MM.1S (cell line): Measurements from ENCODE around the gene GCN1.

ENCODE experiments used
- DNase-seq: peaks from one replicate; pipeline ENCODE4 v3.0.0-alpha.2; 2015
- H2AFZ ChIP-seq: fragments of 300-600 bp; sonication (generic); 2 replicates; pipeline ENCODE4 v1.6.0; 2016; ENCODE audit warnings: antibody characterized with exemption, low read length
- H3F3A ChIP-seq: fragments of 300-600 bp; sonication (generic); 2 replicates; pipeline ENCODE4 v1.6.1; 2016; ENCODE audit warnings: mild to moderate bottlenecking, antibody characterized with exemption, low read length, moderate library complexity, mixed read lengths; ENCODE audit not compliant: insufficient read depth
- H3K27ac ChIP-seq: fragments of 300-600 bp; sonication (generic); 2 replicates; pipeline ENCODE4 v1.5.1; 2016; ENCODE audit warnings: mild to moderate bottlenecking, low read length
- H3K27me3 ChIP-seq: fragments of 300-600 bp; sonication (generic); replicated peaks from 2 replicates; pipeline ENCODE4 v1.6.0; 2016; ENCODE audit warnings: low read length; ENCODE audit not compliant: insufficient read depth
- H3K36me3 ChIP-seq: fragments of 300-600 bp; sonication (generic); replicated peaks from 2 replicates; pipeline ENCODE4 v1.6.1; 2016; ENCODE audit warnings: mild to moderate bottlenecking, low read length, mixed read lengths; ENCODE audit not compliant: insufficient read depth
- H3K4me1 ChIP-seq: fragments of 300-600 bp; sonication (generic); 2 replicates; pipeline ENCODE4 v1.6.1; 2016; ENCODE audit warnings: low read length, mixed read lengths
- H3K4me2 ChIP-seq: fragments of 300-600 bp; sonication (generic); 2 replicates; pipeline ENCODE4 v1.6.0; 2016; ENCODE audit warnings: low read depth, low read length
- H3K4me3 ChIP-seq: fragments of 300-600 bp; sonication (generic); 2 replicates; pipeline ENCODE4 v1.5.1; 2016; ENCODE audit warnings: low read length, mixed read lengths
- H3K79me2 ChIP-seq: fragments of 300-600 bp; sonication (generic); 2 replicates; pipeline ENCODE4 v1.6.1; 2016; ENCODE audit warnings: mixed run types, low read length, mixed read lengths
- H3K9ac ChIP-seq: fragments of 300-600 bp; sonication (generic); 2 replicates; pipeline ENCODE4 v1.6.1; 2016; ENCODE audit warnings: low read length, mixed read lengths
- H3K9me2 ChIP-seq: fragments of 300-600 bp; sonication (generic); replicated peaks from 2 replicates; pipeline ENCODE4 v1.6.1; 2016; ENCODE audit warnings: mild to moderate bottlenecking, low read length, mixed read lengths; ENCODE audit not compliant: insufficient read depth
- H3K9me3 ChIP-seq: fragments of 300-600 bp; sonication (generic); replicated peaks from 2 replicates; pipeline ENCODE4 v1.6.1; 2016; ENCODE audit warnings: mild to moderate bottlenecking, low read length, mixed read lengths; ENCODE audit not compliant: insufficient read depth
- H4K20me1 ChIP-seq: fragments of 300-600 bp; sonication (generic); 2 replicates; pipeline ENCODE4 v1.6.1; 2016; ENCODE audit warnings: mild to moderate bottlenecking, low read length, moderate library complexity, mixed read lengths; ENCODE audit not compliant: insufficient read depth
- EZH2 ChIP-seq: fragments of 300-600 bp; sonication (generic); optimal IDR thresholded peaks from 2 replicates; pipeline ENCODE3; 2017; ENCODE audit warnings: low read depth, mild to moderate bottlenecking, antibody characterized with exemption, low read length, mixed read lengths
- EZH2phosphoT487 ChIP-seq: fragments of 300-600 bp; sonication (generic); IDR thresholded peaks from 2 replicates; pipeline ENCODE4 v1.6.1; 2018; ENCODE audit warnings: antibody characterized with exemption, low read length
- TF ChIP-seq, protein P1 (sequence below): fragments of 300-600 bp; sonication (generic); IDR thresholded peaks from 2 replicates; pipeline ENCODE4 v1.5.1; 2016; ENCODE audit warnings: antibody characterized with exemption, low read length, mixed read lengths

The GCN1 gene

DNA sequence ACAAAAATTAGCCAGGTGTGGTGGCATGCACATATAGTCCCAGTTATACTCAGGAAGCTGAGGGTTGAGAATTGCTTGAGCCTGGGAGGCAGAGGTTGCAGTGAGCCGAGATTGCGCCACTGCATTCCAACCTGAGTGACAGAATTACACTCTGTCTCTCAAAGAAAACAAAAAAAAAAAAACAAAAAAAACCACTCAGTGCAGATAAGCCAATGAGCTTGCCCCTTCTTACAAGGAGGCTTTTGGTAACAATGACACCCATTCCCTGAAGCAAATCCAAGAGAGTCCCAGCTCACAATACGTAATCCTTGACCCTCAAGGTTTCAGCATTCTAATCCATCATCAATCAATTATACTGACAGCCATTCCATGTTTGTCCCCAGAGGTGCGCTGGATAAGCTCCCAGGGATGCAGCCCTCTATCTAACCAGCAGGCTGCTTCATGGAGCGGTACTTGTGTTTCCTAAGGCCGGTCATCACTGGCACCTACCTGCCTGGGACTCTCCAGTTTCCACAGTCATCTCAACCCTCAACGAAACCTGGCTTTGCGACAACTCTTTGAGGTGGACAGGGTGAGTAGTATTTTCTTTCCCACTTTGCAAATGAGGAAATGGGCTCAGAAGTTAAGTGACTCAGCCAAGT is 12.4 kb downstream of the GCN1 start:
- no peak overlapping the region for H3K27ac ChIP-seq
- no peaks in the 10 kb centered on the region for H3K27me3 ChIP-seq
- peaks cover 46% of the 10 kb centered on the region for H3K79me2 ChIP-seq
- H3K4me1 ChIP-seq = no peaks in the 10 kb centered on the region
- TF ChIP-seq EZH2phosphoT487 (no peak), EZH2 (no peak)
- TF ChIP-seq, protein P1, sequence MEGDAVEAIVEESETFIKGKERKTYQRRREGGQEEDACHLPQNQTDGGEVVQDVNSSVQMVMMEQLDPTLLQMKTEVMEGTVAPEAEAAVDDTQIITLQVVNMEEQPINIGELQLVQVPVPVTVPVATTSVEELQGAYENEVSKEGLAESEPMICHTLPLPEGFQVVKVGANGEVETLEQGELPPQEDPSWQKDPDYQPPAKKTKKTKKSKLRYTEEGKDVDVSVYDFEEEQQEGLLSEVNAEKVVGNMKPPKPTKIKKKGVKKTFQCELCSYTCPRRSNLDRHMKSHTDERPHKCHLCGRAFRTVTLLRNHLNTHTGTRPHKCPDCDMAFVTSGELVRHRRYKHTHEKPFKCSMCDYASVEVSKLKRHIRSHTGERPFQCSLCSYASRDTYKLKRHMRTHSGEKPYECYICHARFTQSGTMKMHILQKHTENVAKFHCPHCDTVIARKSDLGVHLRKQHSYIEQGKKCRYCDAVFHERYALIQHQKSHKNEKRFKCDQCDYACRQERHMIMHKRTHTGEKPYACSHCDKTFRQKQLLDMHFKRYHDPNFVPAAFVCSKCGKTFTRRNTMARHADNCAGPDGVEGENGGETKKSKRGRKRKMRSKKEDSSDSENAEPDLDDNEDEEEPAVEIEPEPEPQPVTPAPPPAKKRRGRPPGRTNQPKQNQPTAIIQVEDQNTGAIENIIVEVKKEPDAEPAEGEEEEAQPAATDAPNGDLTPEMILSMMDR = no peak
- H3K9ac ChIP-seq = no peak overlapping the region
- H3K9me2 ChIP-seq = no peaks in the 10 kb centered on the region
- H2AFZ ChIP-seq = no peak overlapping the region
- DNase-seq = no peak
- H3K4me2 ChIP-seq = no peak overlapping the region
- no peak overlapping the region for H3K4me3 ChIP-seq
- no peaks in the 10 kb centered on the region for H4K20me1 ChIP-seq
- H3K36me3 ChIP-seq = no peaks in the 10 kb centered on the region
- no peaks in the 10 kb centered on the region for H3F3A ChIP-seq
- no peaks in the 10 kb centered on the region for H3K9me3 ChIP-seq

DNA sequence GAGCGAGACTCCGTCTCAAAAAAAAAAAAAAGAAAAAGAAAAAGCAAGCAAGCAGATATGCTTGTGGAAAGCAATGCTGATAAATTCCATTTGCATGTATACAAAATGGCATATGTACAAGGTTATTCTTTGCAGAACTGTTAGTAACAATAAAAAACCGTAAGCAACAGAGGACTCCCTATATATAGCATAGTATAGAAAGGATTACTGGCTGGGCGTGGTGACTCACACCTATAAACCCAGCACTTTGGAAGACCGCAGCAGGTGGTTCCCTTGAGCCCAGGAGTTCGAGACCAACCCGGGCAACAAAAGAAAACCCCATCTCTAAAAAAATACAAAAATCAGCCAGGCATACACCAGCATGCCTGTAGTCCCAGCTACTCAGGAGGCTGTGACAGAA is 13.5 kb downstream of the GCN1 start:
- Histone ChIP-seq H3K9me2 (no peaks in the 10 kb centered on the region), H3K9ac (no peak overlapping the region), H3K79me2 (peaks cover 37% of the 10 kb centered on the region), H2AFZ (no peak overlapping the region), H3F3A (no peaks in the 10 kb centered on the region), H4K20me1 (no peaks in the 10 kb centered on the region), H3K4me2 (no peak overlapping the region), H3K36me3 (no peaks in the 10 kb centered on the region), H3K4me1 (no peaks in the 10 kb centered on the region), H3K9me3 (no peaks in the 10 kb centered on the region), H3K4me3 (no peak overlapping the region), H3K27ac (no peak overlapping the region), H3K27me3 (no peaks in the 10 kb centered on the region)
- no peak for TF ChIP-seq EZH2
- TF ChIP-seq, protein P1 = no peak
- no peak for TF ChIP-seq EZH2phosphoT487
- DNase-seq = no peak

DNA sequence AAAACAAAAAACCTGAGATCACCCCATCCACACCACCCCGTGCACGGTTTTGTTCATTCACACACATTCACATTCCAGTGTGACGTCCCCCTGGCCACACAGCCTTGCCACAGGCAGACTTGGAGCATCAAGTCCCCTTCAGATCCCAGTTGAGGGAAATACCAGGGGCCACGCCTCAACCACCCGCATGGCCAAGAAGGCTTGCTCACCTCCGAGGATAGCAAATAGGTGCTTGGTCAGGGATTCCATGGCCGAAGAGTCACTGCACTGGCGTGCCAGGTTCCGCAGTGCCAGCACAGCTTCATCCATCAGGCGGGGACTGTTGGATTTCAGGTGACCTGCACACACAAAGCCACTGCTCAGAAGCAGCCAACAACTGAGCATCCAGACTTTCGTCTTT is 19.0 kb downstream of the GCN1 start:
- H3K4me3 ChIP-seq = no peak overlapping the region
- H3K4me1 ChIP-seq = no peaks in the 10 kb centered on the region
- no peaks in the 10 kb centered on the region for H3K36me3 ChIP-seq
- H2AFZ ChIP-seq = no peak overlapping the region
- no peak overlapping the region for H3K27ac ChIP-seq
- no peaks in the 10 kb centered on the region for H3K9me2 ChIP-seq
- DNase-seq = no peak
- H3F3A ChIP-seq = no peaks in the 10 kb centered on the region
- no peaks in the 10 kb centered on the region for H3K79me2 ChIP-seq
- no peaks in the 10 kb centered on the region for H3K27me3 ChIP-seq
- no peak overlapping the region for H3K9ac ChIP-seq
- no peaks in the 10 kb centered on the region for H4K20me1 ChIP-seq
- no peak for TF ChIP-seq EZH2phosphoT487
- TF ChIP-seq, protein P1 = no peak
- no peak overlapping the region for H3K4me2 ChIP-seq
- no peaks in the 10 kb centered on the region for H3K9me3 ChIP-seq
